ENCODE results near the gene OR51E2. TPM values are rescaled to one million over a fixed set of nuclear protein-coding genes. Genes with fewer than 3 reads are reported as not detected.

The OR51E2 gene
- total RNA-seq, 2 donors from 2014 or later, result not detected

- 87% methylated on average over 2 of the region's 2 CpGs; no CpG with 5 or more reads in 1 of the 2 experiments for WGBS, 2 experiments (ENCODE audit: insufficient coverage in 1 of 2, insufficient read length in 1 of 2)
- Histone ChIP-seq H3K4me3 (ENCODE audit: low read length) (no peak overlapping the region), H3K4me1 (ENCODE audit: control insufficient read depth, insufficient read depth, low read length) (no peaks in the 10 kb centered on the region), H3K9me3 (ENCODE audit: control insufficient read depth, low read length) (no peaks in the 10 kb centered on the region), H3K27me3 (ENCODE audit: control insufficient read depth, insufficient read depth, low read length, poor library complexity, severe bottlenecking) (no peaks in the 10 kb centered on the region), H3K27ac (ENCODE audit: low read depth, low read length) (no peak overlapping the region), H3K9ac (ENCODE audit: extremely low read depth, low read length, poor library complexity, severe bottlenecking) (no peak overlapping the region), H3K36me3 (ENCODE audit: control insufficient read depth, insufficient read depth, low read length) (no peaks in the 10 kb centered on the region)
- no peaks in the 10 kb centered on the region for H3K36me3 Mint-ChIP-seq (ENCODE audit: low read depth)
- no peaks in the 10 kb centered on the region for H3K27me3 Mint-ChIP-seq (ENCODE audit: insufficient read depth)
- no peak for TF ChIP-seq CTCF (conservative IDR thresholded peaks at IDR 0.05)
- DNase-seq, result no peak
- H3K27ac Mint-ChIP-seq, result no peak overlapping the region
- H3K4me1 Mint-ChIP-seq, result no peaks in the 10 kb centered on the region
- no peaks in the 10 kb centered on the region for H3K9me3 Mint-ChIP-seq
- H3K4me3 Mint-ChIP-seq, result no peak overlapping the region
Measured at GRCh38 chr11:4673781-4674180, 23.9 kb downstream of the OR51E2 start.

- Histone ChIP-seq H3K36me3 (ENCODE audit: control insufficient read depth, insufficient read depth, low read length) (no peaks in the 10 kb centered on the region), H3K27me3 (ENCODE audit: control insufficient read depth, insufficient read depth, low read length, poor library complexity, severe bottlenecking) (no peaks in the 10 kb centered on the region), H3K9ac (ENCODE audit: extremely low read depth, low read length, poor library complexity, severe bottlenecking) (no peak overlapping the region), H3K4me1 (ENCODE audit: control insufficient read depth, insufficient read depth, low read length) (no peaks in the 10 kb centered on the region), H3K4me3 (ENCODE audit: low read length) (no peak overlapping the region), H3K27ac (ENCODE audit: low read depth, low read length) (no peak overlapping the region), H3K9me3 (ENCODE audit: control insufficient read depth, low read length) (no peaks in the 10 kb centered on the region)
- 93% methylated on average over 2 of the region's 3 CpGs; no CpG with 5 or more reads in 1 of the 2 experiments for WGBS, 2 experiments (ENCODE audit: insufficient coverage in 1 of 2, insufficient read length in 1 of 2)
- Mint-ChIP-seq H3K36me3 (ENCODE audit: low read depth) (no peaks in the 10 kb centered on the region), H3K27me3 (ENCODE audit: insufficient read depth) (no peaks in the 10 kb centered on the region), H3K27ac (no peak overlapping the region), H3K4me1 (no peaks in the 10 kb centered on the region), H3K4me3 (no peak overlapping the region), H3K9me3 (no peaks in the 10 kb centered on the region)
- no peak for DNase-seq
- no peak for TF ChIP-seq CTCF (conservative IDR thresholded peaks at IDR 0.05)
Measured at GRCh38 chr11:4672470-4672869, 25.2 kb downstream of the OR51E2 start.

GRCh38 chr11:4671741-4672140 lies 25.9 kb downstream of the OR51E2 start:
- Histone ChIP-seq H3K36me3 (ENCODE audit: control insufficient read depth, insufficient read depth, low read length) (no peaks in the 10 kb centered on the region), H3K9me3 (ENCODE audit: control insufficient read depth, low read length) (no peaks in the 10 kb centered on the region), H3K27me3 (ENCODE audit: control insufficient read depth, insufficient read depth, low read length, poor library complexity, severe bottlenecking) (no peaks in the 10 kb centered on the region), H3K4me3 (ENCODE audit: low read length) (no peak overlapping the region), H3K27ac (ENCODE audit: low read depth, low read length) (no peak overlapping the region), H3K4me1 (ENCODE audit: control insufficient read depth, insufficient read depth, low read length) (no peaks in the 10 kb centered on the region), H3K9ac (ENCODE audit: extremely low read depth, low read length, poor library complexity, severe bottlenecking) (no peak overlapping the region)
- H3K9me3 Mint-ChIP-seq, result no peaks in the 10 kb centered on the region
- no peak overlapping the region for H3K4me3 Mint-ChIP-seq
- WGBS, 2 experiments (ENCODE audit: insufficient coverage in 1 of 2, insufficient read length in 1 of 2), result 89 to 93% methylated on average over 1 to 2 of the region's 2 CpGs
- no peak for DNase-seq
- no peaks in the 10 kb centered on the region for H3K36me3 Mint-ChIP-seq (ENCODE audit: low read depth)
- no peak for TF ChIP-seq CTCF (conservative IDR thresholded peaks at IDR 0.05)
- H3K27me3 Mint-ChIP-seq (ENCODE audit: insufficient read depth), result no peaks in the 10 kb centered on the region
- H3K4me1 Mint-ChIP-seq, result no peaks in the 10 kb centered on the region
- H3K27ac Mint-ChIP-seq, result no peak overlapping the region

Data from endodermal cell (in vitro differentiated cells).